Measurements from ENCODE around the gene PLEKHA5.

GRCh38 chr12:19128485-19128884, 1.0 kb upstream of the PLEKHA5 start:
- TF ChIP-seq CTCF (IDR thresholded peaks at IDR 0.05) (no peak), POLR2AphosphoS5 (IDR thresholded peaks at IDR 0.05; ENCODE audit: low read depth, low read length) (no peak), REST (IDR thresholded peaks at IDR 0.05; ENCODE audit: insufficient read depth in 1 of 2, low read depth in 2 of 2, low read length in 1 of 2) (no peak), SIN3A (IDR thresholded peaks at IDR 0.05; ENCODE audit: borderline replicate concordance, insufficient read depth, low read depth, low read length) (no peak)
